T-helper 2 cell (primary cell): ENCODE data around the gene ARL3.

Experiments
- DNase-seq, 5 experiments: peaks; one replicate each; pipeline versions ENCODE4 v3.0.0 to v3.0.0-alpha.2; 2012 to 2022

Gene ARL3

DNA sequence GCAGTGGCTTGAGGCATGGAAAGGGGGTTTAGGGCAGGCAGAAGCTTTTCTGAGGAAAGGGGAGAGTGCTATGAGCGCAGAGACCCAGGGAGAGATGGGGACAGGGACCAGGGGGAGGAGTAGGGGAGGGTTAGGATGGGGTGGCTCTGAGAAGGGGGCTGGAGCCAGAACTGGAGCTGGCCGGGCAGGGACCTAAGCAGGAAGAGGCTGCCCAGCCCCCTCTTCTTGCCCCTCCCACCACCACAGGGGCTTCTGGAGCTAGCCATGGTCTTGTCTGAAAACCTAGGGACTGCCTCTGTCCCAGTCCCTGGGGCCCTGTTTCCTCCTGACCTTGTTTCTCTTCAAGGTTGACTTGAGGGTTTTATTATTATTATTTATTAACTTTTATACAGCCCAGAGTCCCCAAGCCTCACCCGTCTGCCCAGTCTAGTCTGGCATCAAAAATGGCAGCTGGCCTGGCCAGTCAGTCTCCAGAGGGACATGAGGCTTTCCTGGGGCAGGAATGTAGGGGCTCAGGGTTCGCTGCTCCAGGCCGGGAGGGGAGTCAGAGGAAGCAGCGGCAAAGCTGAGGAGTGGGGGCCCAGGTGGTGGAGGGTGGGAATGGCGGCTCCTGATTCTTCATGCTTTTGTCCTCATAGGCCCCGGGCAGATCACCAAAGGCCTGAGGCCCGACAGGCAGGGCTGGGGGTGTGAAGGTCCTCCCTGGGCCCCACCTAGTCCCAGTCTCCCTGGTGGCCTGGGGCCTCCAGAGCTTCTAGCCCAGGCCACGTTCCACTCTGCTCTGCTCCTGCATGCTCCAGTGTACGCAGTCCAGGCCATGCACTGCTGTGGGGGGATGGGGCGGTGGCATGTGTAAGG is 64.2 kb downstream of the ARL3 start:
- DNase-seq = no peak

DNA sequence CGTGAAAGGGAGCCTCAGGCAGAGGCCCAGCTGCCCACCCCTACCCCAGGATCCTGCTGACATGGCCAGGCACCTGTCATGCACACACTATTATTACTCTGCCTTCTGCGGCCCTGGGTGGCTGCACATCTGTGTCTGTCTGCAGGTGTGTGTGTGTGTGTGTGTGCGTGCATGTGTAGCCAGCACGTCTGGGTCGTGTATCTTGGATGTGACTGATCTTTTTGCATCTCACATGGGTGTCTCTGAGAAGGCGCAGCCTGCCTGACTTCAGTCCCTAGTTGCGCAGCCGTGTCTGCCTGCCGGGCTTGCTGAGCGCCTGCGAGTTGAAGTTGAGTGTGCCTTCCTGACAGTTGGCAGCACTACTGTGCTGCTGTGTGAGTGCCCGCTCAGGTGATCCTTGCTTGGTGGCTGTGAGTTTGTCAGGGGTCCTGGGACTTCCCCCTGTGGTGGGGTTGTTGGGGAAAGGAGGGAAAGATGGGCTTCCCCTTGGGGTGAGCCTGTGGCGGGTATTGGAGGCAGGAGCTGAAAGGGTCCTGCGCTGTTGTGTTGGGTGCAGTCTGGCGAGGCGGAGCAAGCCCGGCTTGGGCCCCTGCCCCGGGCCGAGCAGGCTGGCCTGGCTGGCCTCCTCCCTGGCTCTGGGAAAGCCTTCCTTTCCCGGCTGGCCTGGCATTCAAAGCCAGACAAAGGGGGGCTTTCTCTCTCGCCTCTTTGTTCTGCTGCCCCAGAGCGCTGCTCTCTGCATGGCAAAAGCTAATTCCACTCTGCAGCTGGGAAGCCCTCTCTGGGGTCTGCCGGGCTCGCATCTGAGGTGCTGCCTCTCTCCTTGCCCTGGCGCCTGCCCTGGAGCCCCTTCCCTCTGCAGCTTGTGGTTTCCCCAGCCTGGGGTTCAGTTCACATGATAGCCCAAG is 65.1 kb downstream of the ARL3 start:
- DNase-seq = peak in 2 of 5 experiments; percentile 34 to 48

DNA sequence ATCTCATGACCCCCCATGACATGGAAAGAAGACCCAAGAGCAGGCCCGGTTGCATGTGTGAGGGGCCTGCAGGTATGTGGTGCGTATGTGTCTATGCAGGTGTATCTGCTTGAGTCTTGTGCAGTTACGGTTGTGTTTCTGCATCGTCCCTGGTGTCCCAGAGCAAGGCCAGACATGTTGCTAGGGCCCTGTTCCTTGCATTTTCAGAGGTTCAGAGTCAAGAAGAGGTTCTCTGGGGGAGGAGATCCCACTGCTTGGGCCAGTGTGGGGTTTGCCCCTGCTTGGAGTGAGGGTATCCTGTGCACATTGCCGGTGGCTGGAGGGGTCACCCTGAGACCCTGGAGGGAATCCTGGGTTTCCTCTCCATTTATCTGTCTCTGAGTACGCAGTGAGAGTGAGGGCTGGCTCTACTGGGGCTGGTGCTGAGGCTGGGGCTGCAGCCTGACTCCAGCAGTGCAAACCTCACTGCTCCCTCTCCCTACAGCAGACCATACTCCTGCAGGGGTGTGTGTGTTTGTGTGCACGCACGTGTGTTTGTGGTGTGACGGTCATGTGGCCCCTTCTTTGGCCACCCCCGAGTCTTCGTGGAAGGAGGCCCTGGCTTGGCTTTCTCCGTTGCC is 65.8 kb downstream of the ARL3 start:
- DNase-seq = no peak

DNA sequence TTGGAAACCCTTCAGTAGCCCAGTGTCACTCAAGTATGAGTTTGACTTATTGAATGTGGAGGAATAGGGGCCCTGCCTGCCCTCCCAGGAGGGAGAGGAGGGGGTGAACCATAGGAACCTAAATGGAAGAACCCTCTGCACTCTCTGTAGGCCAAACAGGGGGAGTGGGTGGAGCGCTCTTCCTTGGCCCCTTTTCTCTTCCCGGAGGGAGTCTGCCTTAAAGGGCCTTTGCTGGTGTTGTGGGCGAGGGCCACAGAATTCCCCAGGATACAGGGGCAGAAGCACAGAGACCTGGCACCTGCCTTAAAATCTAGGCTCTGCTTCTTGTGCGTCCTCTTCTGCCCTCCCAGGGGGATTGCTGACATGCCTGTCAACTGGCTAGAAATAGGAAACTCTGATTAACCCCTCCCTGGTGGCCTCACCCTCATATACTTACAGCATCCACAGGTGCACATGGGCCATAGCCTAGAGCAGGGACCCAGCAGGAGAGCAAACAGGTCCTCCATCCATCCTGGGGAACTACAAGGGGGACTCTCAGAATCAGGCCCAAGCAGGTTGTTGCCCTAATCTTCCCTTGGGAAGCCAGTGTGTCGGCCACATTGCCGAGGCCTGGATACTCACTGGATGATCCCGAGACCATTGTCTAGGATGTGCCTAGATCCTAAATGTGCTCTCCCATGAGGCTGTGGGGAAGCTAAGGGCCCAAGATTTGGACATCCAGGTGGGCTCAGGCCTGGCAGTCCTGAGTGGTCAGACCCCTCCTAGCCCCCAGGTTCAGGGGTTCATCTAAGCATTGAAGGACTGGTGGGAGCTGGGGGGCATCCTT is 66.5 kb downstream of the ARL3 start:
- DNase-seq = no peak

DNA sequence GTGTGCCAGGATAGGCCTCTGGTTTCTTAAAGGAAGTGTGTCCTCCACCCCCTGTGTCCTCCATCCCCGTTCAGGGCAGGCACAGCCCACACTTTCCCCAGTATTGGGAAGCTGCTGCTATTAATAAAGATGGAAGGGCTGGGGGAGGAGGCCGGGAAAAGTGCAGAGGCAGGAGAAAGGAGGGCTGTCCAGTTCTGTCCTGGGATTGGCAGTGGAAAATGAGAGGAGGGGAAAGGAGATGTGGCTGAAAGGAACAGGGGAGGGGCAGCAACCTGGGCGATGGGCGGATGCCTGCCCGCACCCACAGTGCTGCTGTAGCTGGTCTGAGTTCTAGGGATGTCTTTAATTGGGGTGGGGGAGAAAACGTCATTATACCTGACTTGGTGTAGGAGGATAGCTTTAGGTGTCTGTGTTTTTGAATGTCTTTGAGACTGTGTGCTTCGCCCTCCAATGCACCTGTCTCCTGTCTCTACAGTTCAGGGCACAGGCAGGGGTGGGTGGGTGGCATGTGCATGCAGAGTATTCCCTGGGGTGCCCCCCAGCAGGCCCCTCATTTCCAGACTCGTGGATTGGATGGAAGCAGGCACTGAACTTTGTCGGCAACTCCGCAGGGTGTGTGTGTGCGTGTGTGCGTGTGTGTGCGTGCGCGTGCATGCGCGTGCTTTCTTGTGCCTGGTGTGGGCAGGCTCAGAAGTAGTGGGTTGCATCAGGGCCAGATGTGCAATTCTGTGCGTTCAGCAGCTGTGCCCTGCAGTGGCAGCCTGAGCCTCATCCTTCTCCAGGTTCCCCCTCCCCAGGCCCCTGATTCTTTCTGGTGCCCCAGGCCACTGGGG is 67.4 kb downstream of the ARL3 start:
- DNase-seq = peak in 3 of 5 experiments; percentile 27 to 88 (median 33)

DNA sequence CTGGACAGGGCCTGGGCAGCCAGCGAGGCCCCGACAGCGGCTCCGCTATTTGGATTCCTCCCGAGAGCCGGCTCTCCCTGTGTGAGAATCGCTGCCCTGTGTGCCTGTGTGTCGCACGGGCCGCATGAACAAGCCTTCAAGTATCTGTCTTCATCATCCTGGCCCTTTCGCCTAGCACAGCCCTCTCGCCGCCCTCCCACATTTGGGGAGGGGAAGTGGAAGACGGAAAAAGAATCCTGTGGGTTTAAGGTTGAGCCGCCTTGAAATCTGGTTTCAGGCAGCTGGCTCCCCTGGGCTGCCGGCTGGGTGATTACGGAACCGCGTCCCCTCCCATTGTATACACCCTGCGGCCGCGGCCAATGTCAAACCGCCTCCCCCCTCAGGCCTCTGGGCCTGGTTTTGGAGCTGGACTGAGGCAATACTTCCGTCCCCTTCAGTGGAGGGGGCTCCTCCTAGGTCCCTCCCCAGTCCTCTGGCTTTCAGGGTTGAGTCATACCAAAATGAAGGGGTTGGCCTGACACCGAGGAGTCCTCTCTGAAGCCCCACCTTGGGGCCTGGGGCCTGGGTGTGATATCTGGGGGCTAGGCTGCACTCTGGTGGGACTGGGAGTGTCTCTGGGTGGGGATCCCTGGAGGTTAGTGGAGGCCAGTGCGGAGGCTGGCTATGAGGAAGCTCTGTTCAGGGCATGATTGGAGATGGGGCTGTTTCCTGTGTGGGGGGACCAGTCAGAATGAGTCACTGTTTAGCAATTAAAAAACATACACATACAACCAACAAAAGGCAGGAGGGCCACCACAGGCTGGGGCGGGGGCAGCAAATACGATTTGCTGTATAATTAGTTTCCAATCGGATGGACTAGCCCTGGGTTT is 68.2 kb downstream of the ARL3 start:
- peak; percentile 16 to 91 (median 65) for DNase-seq

DNA sequence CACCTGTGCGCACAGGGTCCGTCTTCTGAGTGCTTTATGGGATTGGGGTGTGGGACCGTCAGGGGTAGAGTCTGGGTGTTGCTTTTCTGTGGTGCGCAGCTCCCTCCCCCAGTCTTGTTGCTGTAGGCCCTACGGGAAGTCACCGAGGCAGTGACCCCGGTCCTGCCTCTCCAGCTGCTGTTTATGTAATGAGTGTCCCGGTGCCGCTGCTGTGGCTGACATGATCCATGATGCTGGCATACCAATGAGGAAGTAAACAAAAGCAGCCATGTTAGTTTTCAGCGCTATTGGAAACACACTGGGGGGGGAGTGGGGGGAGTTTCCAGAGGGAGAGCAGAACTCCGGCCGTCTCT is 68.8 kb downstream of the ARL3 start:
- peak in 3 of 5 experiments; percentile 32 to 69 (median 33) for DNase-seq

DNA sequence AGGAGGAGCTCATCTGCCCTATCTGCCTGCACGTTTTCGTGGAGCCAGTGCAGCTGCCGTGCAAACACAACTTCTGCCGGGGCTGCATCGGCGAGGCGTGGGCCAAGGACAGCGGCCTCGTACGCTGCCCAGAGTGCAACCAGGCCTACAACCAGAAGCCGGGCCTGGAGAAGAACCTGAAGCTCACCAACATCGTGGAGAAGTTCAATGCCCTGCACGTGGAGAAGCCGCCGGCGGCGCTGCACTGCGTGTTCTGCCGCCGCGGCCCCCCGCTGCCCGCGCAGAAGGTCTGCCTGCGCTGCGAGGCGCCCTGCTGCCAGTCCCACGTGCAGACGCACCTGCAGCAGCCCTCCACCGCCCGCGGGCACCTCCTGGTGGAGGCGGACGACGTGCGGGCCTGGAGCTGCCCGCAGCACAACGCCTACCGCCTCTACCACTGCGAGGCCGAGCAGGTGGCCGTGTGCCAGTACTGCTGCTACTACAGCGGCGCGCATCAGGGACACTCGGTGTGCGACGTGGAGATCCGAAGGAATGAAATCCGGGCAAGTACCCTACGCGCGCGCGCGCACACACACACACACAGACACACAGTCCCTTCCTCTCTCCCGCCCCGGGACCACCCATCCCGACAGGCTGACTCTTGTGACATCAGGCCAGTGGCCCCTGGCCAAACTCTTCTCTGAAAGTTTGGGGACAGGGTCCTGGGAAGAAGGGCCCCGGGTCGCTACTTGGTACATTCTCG is 69.4 kb downstream of the ARL3 start:
- DNase-seq = peak; percentile 59 to 90 (median 72)

DNA sequence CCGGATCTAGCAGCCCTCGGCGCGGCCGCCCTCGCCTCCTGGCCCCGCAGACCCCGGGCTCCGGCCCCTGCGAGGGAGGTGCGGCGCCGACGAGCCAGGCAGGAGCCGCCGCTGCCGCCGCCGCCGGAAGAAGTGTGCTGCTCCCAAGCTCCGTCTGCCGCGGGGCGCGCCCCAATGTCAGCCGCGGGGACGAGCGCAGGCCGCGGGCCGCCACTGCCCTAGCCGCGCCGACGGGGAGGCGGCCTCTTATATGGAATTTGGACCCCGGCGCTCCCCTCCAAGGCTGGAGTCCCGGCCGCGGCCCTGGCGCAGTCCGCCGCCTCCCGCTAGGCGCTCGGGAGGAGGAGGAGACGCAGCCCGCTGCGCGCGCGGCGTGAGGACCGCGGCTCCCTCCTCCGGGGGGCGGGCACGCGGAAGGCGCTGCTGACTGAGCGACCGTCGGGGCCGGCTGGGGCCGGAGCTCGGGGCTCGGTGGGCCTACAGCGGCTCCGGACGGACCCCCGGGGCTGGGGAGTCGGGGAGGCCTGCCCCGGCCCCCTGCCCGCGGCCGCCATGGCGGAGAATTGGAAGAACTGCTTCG is 70.0 kb downstream of the ARL3 start, which contains the start of gene TRIM8:
Gene TRIM8, plus strand, starts transcription at position 414 of the 580 bp plus-strand sequence. Its CDS starts 139 bp downstream, at position 553.
- peak; percentile 24 to 81 (median 40) for DNase-seq

DNA sequence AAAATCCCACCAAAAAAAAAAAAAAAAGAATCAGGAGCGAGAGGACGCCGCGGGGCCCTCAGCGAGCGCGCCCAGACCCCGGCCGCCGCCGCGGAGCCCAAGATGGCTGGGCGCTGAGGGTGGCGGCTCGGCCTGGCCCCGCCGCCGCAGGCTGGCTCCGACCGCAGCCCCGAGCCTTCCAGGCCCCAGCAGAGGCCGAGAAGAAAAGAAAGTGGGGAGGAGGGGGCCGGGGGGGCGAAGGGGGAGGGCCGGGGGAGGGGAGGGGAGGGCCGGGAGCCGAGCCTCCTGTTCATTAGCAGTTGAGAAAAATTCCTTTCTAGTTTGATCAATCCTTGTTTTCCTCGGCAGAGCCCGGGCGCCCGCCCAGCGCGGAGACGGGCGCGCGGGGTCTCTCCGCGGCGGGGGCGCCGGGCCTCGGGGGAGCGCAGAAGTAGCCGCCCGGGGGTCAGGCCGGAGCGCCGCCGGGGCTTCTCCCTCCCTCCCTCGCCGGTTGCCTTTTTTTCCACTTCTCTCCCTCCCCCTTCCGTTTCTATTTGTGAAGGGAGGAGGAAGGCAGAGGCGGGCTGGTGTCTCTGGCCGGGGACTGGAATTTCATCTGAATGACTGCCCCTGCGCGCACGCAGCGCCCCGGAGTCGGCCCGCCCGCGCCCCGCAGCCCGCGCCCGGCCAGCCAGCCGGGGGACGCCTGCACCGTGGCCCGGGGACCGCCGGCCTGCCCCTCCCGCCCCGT is 70.7 kb downstream of the ARL3 start:
- DNase-seq = peak in 4 of 5 experiments; percentile 15 to 70 (median 25)

DNA sequence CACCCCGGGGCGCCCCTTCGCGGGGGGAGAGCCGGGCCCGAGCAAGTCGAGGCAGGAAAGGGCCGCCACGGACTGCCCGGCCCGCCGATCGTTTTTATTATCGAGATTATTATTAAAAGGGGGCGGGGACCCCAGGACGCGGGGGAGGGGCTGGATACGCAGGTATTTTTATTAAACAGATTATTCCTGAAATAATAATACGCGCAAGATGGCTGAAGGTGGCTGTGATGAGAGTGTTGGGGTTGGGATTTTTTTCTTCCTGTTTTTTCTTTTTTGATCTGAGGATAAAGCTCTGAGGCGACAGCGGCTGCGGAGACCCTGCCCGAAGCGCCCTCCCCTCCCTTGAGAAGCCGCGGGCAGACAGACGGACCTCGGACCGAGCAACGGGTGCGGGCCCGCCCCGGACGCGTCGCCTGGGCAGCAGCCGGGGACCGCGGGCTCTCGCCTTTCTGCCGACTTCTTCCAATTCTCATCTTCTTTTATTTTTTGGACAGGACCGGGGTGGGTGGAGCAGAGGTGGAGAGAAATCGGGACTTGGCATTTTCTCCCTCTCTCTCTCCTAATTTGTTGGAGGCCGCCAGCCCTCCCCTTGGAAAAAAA is 71.4 kb downstream of the ARL3 start:
- DNase-seq = peak in 3 of 5 experiments; percentile 26 to 52 (median 49)

DNA sequence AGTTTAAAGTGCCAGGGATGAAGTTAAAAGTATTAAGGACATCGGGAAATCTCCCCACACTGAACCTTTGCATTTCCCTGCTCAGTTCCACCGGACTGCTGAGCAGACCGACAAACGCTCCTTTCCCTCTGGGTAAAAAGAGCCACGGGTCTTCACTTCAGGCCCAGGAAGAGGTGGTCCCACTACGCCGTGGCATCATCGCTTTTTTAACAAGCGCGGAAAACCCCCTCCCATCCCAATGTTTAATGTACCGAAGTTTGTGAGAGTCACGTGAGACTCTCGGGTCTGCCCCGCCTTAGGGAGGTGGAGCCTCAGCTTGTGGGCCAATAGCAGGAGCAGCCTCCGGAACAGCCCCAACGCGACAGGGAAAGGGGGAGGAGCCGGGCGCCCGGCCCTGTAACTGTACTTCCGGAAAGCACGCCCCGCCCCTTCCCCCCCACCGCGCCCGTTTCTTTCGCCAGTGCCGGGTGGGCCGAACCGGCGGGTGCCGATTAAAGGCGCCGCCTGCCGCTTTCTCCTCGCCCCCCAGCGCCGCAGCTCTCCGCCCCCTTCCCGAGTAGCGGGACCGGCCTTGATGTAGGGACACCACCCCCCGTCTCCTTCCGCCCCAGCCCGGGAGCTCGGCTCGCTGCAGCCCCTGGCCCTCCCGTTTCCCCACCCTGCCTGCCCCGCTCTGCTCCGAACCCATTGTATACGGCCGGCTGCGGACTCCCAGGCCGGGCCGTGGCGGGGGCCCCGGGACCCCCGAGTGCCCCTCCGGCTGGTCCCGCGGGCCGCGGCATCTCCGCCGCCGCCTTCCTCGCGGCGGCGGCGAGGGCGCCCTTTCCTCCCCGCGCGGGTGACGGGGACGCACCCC is 72.1 kb downstream of the ARL3 start:
- DNase-seq = peak; percentile 94 to 98 (median 97)

DNA sequence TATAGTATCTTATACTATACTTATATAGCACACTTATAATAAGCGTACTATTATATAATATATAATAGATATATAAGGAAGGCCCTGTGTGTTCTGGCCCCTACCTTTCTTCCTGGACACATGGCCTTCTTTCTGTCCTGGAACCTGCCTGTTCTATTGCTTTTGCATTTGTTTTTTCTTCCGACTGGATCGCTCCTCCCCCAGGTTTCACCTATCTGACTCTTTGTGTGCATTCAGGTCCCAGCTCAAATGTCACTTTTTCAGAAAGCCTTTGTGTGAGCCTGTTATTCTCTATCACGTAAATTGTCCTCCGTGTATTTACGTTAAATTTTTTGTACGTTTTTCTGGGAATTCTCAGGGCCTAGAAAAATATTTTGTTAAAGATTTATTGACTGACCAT is 72.8 kb downstream of the ARL3 start:
- no peak for DNase-seq

DNA sequence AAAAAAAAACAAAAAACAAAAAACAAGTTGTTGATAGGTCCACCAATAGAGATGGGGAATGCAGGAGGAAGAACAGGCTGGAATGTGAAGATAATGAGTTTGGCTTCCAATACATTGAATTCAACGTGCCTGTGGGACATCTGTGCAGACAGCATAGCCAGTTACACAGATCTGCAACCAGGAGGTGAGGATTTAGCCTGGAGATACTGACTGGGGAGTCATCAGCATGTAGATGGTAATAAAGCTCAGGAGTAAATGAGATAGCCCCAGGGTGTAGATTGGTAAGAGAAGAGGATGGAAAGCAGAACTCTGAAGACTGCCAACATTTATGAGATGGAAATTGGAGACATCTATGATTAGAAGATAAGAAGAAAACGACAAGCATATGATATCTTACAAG is 74.7 kb downstream of the ARL3 start:
- DNase-seq = no peak

DNA sequence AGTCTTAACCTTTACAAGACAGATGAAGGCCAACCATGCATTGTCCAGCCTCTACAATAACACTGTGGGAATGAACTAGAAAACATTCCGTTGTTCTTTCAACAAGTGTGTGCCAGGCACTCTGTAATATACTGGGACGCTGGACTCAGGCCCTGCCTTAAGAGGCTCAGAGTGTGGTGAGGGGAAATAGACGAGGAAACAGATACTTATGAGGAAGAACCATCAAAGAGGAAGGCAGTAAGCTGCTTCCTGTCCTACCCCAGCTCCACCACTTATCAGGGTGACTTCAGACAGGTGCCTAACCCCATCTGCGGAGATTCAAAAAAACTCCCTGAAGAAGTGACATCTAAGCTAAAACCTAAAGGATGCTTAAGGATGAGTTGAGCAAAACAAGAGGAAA is 78.8 kb downstream of the ARL3 start:
- peak in 2 of 5 experiments; percentile 19 to 41 for DNase-seq

DNA sequence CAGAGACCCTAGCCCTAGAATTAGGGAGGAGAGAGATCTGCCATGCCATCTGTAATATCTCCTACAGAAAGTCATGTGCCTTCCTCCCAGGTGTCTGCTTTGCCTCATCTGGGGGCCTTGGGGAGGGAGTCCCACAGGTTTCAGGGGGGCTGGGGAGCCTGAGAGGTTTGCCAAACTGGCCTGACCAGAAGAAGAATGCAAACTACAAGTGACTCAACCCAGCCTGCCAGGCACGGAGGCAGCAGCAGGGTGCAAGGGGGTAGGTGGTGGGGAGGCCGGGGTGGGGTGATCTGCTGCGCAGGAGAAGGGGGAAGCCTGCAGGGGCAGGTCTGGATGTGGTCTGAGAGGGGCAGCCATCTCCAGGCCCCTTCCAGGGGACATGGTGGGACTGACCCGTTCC is 79.5 kb downstream of the ARL3 start:
- no peak for DNase-seq

DNA sequence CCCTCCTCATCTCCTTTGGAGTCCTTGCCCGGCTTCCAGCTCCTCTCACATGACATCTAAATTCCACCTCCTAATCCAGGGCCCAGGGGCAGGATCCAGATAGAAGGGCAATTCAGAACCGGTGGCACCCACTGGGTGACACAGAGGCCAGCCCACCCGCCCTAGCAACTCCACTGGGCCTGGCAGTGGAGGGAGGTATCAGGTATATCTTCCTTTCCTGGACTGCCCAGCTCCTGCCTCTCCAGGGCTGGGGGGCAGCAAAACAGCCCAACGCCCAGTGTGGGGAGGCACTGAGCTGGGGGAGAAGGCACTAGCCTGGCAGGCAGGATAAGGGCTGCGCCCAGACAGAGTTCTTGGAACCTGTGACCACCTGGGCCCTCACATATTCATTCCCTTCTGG is 80.3 kb downstream of the ARL3 start:
- no peak for DNase-seq
